Activated naive CD8-positive, alpha-beta T cell treated with anti-CD3 and anti-CD28 coated beads, Interleukin-2, amount 50 U/mL, for 24 hours (primary cell): ENCODE data around the gene TIMM13.

Experiments used
- ATAC-seq: fragments of 150-1000 bp; cut with Tn5 transposase; one replicate; pipeline ENCODE4 v1.10.0; 2021
- DNase-seq: peaks from one replicate; pipeline ENCODE4 v3.0.0; 2021
- H3K27ac Mint-ChIP-seq: one replicate; pipeline ENCODE4 v1.8.0; 2021; ENCODE audit warnings: mild to moderate bottlenecking, mixed read lengths
- H3K27me3 Mint-ChIP-seq: one replicate; pipeline ENCODE4 v1.8.0; 2021; ENCODE audit warnings: mixed read lengths
- H3K36me3 Mint-ChIP-seq: one replicate; pipeline ENCODE4 v1.8.0; 2021; ENCODE audit warnings: low read depth, mixed read lengths
- H3K4me1 Mint-ChIP-seq: one replicate; pipeline ENCODE4 v1.8.0; 2021; ENCODE audit warnings: mixed read lengths
- H3K4me3 Mint-ChIP-seq: one replicate; pipeline ENCODE4 v1.8.0; 2021; ENCODE audit warnings: mild to moderate bottlenecking, moderate library complexity, mixed read lengths
- H3K9me3 Mint-ChIP-seq: one replicate; pipeline ENCODE4 v1.8.0; 2021; ENCODE audit warnings: mixed read lengths

TIMM13 gene

GRCh38 chr19:2429917-2430535 lies 2.6 kb upstream of the TIMM13 start:
- Mint-ChIP-seq H3K4me1 (peaks cover 12% of the 10 kb centered on the region), H3K9me3 (no peaks in the 10 kb centered on the region), H3K4me3 (no peak overlapping the region), H3K36me3 (peaks cover 22% of the 10 kb centered on the region), H3K27me3 (peaks cover 3% of the 10 kb centered on the region), H3K27ac (no peak overlapping the region)
- no peak for ATAC-seq
- no peak for DNase-seq

DNA sequence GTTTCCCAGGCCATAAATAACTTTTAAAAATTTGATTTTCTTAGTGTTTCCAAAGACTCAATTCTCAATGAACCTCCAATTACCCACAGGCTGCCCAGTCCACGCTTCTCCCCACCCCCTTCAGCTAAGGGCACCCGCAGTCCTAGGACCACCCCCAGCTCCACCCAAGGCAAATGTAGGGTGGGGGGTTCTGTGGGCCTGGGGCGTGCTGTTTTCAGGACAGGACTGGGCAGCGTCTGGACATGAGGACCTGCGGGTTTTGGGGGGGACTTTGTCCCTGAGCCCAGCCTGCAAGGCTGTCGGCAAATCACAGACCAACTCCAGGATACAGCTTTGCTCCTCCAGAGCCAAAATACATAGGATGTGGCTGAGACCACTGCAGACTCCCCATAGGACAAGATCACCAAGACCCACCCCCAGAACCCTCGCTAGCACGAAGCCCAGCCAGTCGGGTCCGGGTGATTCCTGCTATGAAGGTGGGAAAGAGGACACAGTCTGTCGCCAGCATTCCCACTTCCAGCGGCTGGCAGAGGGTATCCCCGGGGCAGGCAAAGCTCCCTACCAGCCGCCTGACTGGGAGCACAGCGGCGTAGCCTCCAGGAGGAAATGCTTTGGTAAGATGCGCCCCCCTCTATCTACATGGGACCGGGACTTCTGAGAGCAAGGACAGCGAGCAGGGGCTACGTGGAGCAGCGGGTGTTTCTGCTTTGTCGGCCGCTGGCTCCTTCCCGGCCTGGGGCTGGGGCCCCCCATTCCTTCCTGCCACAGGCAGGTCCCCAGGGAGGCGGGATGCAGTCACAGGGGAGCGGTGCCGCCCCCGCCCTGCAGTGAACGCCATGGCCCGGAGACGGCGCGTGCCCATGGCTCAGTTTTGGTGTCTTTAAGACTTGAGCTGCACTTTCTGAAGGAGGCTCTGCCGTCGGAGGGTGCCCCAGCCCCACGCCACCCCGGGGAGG lies 1.6 kb upstream of the TIMM13 start:
- Mint-ChIP-seq H3K27me3 (peaks cover 3% of the 10 kb centered on the region), H3K9me3 (no peaks in the 10 kb centered on the region), H3K27ac (no peak overlapping the region), H3K36me3 (peaks cover 21% of the 10 kb centered on the region), H3K4me1 (peaks cover 12% of the 10 kb centered on the region), H3K4me3 (no peak overlapping the region)
- no peak for DNase-seq
- ATAC-seq = no peak

DNA sequence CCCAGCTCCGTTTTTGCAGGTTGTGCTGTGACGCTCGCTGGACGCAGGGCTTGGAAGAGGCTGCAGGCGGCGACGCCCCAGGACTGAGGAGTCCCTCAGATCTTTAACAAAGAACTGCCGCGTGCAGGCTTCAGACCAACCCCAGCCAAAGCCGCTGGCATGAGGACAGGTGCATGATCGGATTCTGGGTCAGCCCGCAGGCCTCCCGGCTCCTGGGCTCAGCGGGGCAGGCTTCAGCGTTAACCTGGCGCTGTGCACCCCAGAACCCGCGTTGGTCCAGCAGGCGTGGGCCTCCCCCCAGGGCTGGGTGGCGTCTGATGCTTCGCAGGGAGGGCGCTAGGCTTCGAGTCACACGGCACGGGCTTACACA lies 920 bp upstream of the TIMM13 start:
- Mint-ChIP-seq H3K36me3 (peaks cover 19% of the 10 kb centered on the region), H3K4me1 (peaks cover 12% of the 10 kb centered on the region), H3K27ac (peak overlapping the region; percentile 99), H3K9me3 (no peaks in the 10 kb centered on the region), H3K27me3 (peaks cover 3% of the 10 kb centered on the region), H3K4me3 (peak overlapping the region; percentile 92)
- ATAC-seq (no peak), DNase-seq (no peak)

GRCh38 chr19:2426611-2427428 lies 566 bp downstream of the TIMM13 start:
- ATAC-seq (peak; percentile 3), DNase-seq (peak; percentile 58)

GRCh38 chr19:2425622-2426581 lies 1.5 kb downstream of the TIMM13 start:
- ATAC-seq (no peak), DNase-seq (no peak)
- Mint-ChIP-seq H3K4me1 (peaks cover 12% of the 10 kb centered on the region), H3K27ac (peak overlapping the region; percentile 99), H3K9me3 (no peaks in the 10 kb centered on the region), H3K27me3 (peaks cover 3% of the 10 kb centered on the region), H3K36me3 (peaks cover 17% of the 10 kb centered on the region), H3K4me3 (peak overlapping the region; percentile 92)

More at GRCh38 chr19:2426611-2427428, 566 bp downstream of the TIMM13 start:
- Mint-ChIP-seq H3K4me1 (peaks cover 12% of the 10 kb centered on the region), H3K27ac (peak overlapping the region; percentile 99), H3K9me3 (no peaks in the 10 kb centered on the region), H3K36me3 (peaks cover 19% of the 10 kb centered on the region), H3K4me3 (peak overlapping the region; percentile 92), H3K27me3 (peaks cover 3% of the 10 kb centered on the region)

GRCh38 chr19:2424686-2425621 lies 2.4 kb downstream of the TIMM13 start:
- Mint-ChIP-seq H3K27ac (no peak overlapping the region), H3K4me1 (peaks cover 12% of the 10 kb centered on the region), H3K4me3 (no peak overlapping the region), H3K36me3 (peaks cover 15% of the 10 kb centered on the region), H3K9me3 (no peaks in the 10 kb centered on the region), H3K27me3 (peaks cover 3% of the 10 kb centered on the region)
- DNase-seq (peak; percentile 25), ATAC-seq (no peak)

DNA sequence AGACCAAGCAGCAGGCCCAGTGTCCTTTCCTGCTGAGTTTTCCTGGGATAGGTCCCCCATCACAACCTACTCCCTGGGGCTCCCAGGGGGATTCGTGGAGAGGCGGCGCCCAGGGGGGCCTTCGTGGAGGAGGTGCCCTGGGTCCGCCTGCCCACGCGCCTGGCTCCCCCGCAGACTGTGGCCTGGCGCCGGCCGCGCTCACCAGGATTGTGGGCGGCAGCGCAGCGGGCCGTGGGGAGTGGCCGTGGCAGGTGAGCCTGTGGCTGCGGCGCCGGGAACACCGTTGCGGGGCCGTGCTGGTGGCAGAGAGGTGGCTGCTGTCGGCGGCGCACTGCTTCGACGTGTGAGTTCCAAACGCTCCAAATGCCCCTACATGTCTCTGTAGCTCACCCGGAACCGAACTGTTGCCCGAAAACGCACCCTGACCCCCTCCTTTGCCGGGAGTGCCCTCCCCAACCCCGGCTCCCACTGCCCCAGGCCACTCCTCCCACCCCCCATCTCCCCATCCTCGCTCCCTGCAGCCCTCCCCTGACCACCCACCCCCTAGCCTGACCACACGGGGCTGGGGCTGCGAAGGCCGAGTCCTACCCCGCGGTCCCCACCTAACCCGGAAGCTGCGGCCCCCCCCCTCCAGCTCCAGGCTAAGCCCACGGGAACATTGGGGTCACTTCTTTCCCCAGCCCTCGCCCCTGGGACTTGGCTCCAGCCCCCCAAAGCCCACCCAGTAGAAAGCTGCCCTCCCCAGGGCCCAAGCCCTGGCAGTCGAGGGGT lies 3.3 kb downstream of the TIMM13 start:
- peaks cover 12% of the 10 kb centered on the region for H3K4me1 Mint-ChIP-seq
- no peak overlapping the region for H3K4me3 Mint-ChIP-seq
- peaks cover 3% of the 10 kb centered on the region for H3K27me3 Mint-ChIP-seq
- no peak for DNase-seq
- H3K27ac Mint-ChIP-seq = no peak overlapping the region
- H3K36me3 Mint-ChIP-seq = peaks cover 13% of the 10 kb centered on the region
- ATAC-seq = no peak
- H3K9me3 Mint-ChIP-seq = no peaks in the 10 kb centered on the region

DNA sequence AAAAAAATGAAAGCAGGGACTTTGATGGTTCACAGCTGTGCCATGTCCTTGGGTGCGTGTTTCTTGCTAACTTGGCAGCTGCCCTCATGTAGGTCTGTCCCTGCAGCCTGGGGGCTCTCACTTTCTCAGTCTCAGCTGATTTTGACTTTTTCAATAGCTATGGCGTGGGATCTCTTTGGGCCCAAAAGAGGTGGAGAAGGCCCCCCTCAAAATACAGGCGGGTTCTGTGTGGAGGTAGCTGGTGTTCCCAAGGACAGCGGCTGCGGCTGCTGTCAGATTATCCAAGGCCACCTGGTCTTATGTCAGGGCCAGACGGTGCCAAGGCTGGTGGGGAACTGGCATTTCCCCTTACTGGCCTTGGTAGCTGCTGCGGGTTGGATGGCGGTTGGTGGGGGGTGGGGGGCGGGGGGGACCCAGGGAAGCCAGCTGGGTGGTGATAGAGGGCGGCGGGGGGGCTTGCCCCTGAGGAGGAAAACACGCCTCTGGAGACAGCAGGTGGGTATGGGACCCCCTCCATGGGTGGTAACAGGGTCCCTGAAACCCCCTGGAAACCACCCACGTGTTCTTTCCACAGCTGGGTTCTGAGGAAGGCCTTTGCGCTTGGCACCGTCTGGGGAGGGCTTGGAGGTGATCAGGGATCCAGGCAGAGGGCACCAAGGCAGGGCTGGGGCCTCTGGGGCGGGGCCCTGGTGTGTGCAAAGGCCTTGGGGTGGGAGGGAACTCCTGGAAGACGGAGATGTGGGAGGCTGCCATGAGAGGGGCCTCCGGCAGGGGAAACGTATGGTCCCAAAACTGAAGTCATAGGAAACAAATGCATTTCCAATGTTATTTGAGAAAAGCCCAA lies 4.1 kb downstream of the TIMM13 start:
- H3K4me1 Mint-ChIP-seq = peaks cover 12% of the 10 kb centered on the region
- ATAC-seq = no peak

DNA sequence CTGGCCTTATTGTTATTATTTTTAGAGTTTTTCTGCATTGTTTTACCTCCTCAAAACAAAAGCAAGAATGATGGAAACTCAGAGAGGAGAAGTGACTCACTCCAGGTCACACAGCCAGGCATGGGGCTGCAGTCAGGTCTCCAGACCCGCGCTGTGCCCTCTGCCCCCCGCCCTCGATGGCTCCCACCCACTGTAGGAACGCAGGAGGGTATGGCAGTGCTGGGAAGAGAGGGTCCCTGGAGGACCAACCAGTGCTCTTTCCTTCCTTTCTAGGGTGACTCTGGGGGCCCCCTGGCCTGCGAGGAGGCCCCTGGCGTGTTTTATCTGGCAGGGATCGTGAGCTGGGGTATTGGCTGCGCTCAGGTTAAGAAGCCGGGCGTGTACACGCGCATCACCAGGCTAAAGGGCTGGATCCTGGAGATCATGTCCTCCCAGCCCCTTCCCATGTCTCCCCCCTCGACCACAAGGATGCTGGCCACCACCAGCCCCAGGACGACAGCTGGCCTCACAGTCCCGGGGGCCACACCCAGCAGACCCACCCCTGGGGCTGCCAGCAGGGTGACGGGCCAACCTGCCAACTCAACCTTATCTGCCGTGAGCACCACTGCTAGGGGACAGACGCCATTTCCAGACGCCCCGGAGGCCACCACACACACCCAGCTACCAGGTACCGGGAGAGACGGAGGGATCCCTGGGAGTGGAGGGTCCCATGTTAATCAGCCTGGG lies 5.6 kb downstream of the TIMM13 start:
- ATAC-seq (no peak), DNase-seq (no peak)
- Mint-ChIP-seq H3K27me3 (no peaks in the 10 kb centered on the region), H3K4me3 (no peak overlapping the region), H3K9me3 (no peaks in the 10 kb centered on the region), H3K4me1 (peaks cover 7% of the 10 kb centered on the region), H3K36me3 (peaks cover 10% of the 10 kb centered on the region), H3K27ac (no peak overlapping the region)

More for the DNA sequence above, 4.1 kb downstream of the TIMM13 start:
- DNase-seq = no peak
- no peak overlapping the region for H3K27ac Mint-ChIP-seq
- no peak overlapping the region for H3K4me3 Mint-ChIP-seq
- H3K36me3 Mint-ChIP-seq = peaks cover 13% of the 10 kb centered on the region
- peaks cover 3% of the 10 kb centered on the region for H3K27me3 Mint-ChIP-seq
- H3K9me3 Mint-ChIP-seq = no peaks in the 10 kb centered on the region

DNA sequence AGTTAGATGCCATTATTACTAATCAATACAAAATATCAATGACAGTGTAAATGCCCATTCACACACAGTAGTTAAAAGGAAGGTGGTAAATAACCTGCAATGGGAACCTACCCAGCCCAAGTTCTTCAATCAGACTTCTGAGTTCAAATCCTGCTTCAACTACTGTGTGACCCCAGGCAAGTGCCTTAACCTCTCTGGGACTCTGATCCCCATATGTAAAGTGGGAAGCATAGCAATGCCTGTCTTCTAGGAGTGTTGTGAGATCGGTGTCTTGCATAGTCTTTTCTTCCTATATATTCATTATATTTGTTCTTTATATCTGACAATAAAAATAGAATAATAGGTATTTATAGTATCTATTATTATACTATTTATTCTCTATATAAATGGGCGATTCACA lies 6.9 kb downstream of the TIMM13 start:
- Mint-ChIP-seq H3K9me3 (no peaks in the 10 kb centered on the region), H3K27ac (no peak overlapping the region), H3K4me3 (no peak overlapping the region), H3K4me1 (no peaks in the 10 kb centered on the region), H3K36me3 (peaks cover 4% of the 10 kb centered on the region), H3K27me3 (no peaks in the 10 kb centered on the region)
- DNase-seq = no peak
- ATAC-seq = no peak

DNA sequence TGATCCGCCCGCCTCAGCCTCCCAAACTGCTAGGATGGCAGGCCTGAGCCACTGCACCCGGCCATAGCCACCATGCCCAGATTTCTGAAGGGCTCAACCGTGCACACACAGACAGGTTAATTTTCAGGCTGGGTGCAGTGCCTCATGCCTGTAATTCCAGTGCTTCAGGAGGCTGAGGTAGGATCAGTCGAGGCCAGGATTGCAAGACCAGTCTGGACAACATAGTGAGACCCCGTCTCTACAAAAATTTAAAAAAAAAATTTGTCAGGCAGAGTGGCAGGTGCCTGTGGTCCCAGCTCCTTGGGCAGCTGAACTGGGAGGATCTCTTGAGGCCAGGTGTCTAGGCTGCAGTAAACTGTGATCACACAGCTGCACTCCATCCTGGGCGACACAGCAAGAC lies 7.6 kb downstream of the TIMM13 start:
- no peak overlapping the region for H3K4me3 Mint-ChIP-seq
- H3K4me1 Mint-ChIP-seq = no peaks in the 10 kb centered on the region
- H3K36me3 Mint-ChIP-seq = peaks cover 4% of the 10 kb centered on the region
- DNase-seq = no peak
- no peaks in the 10 kb centered on the region for H3K27me3 Mint-ChIP-seq
- H3K27ac Mint-ChIP-seq = no peak overlapping the region
- ATAC-seq = no peak
- no peaks in the 10 kb centered on the region for H3K9me3 Mint-ChIP-seq
